Neural crest cell (in vitro differentiated cells): ENCODE data around the gene VWA7. TPM values are rescaled to one million over a fixed set of nuclear protein-coding genes. Genes with fewer than 3 reads are reported as not detected.

Experiments
- DNase-seq: peaks from one replicate; pipeline ENCODE4 v3.0.0; 2021; ENCODE audit warnings: low read depth, mixed read lengths, low spot score
- H3K27ac Mint-ChIP-seq: one replicate; pipeline ENCODE4 v1.8.0; 2021; ENCODE audit warnings: mild to moderate bottlenecking, mixed read lengths; ENCODE audit not compliant: unreplicated experiment
- H3K27me3 Mint-ChIP-seq: 2 replicates; pipeline ENCODE4 v1.8.0; 2021; ENCODE audit warnings: low read depth, mild to moderate bottlenecking, mixed read lengths
- H3K36me3 Mint-ChIP-seq: 2 replicates; pipeline ENCODE4 v1.8.0; 2021; ENCODE audit warnings: low read depth, mild to moderate bottlenecking, mixed read lengths
- H3K4me1 Mint-ChIP-seq: 2 replicates; pipeline ENCODE4 v1.8.0; 2021; ENCODE audit warnings: mixed read lengths
- H3K4me3 Mint-ChIP-seq: one replicate; pipeline ENCODE4 v1.8.0; 2021; ENCODE audit warnings: mild to moderate bottlenecking, mixed read lengths
- H3K9me3 Mint-ChIP-seq: 2 replicates; pipeline ENCODE4 v1.8.0; 2021; ENCODE audit warnings: mixed read lengths
- CTCF ChIP-seq: fragments of 200-600 bp; sonication (generic); conservative IDR thresholded peaks from 2 replicates; pipeline ENCODE4 v1.5.0; 2021; ENCODE audit warnings: antibody characterized with exemption, mild to moderate bottlenecking
- total RNA-seq: library from RNA; stranded (reverse); gene quantifications from 2 replicates; pipeline ENCODE4 v1.2.1, GENCODE V29; 2021

The VWA7 gene
- total RNA-seq, 1 donor from 2014 or later, result 2.7 TPM

- no peak for TF ChIP-seq CTCF
- H3K27me3 Mint-ChIP-seq, result no peaks in the 10 kb centered on the region
- no peaks in the 10 kb centered on the region for H3K9me3 Mint-ChIP-seq
- H3K36me3 Mint-ChIP-seq, result peaks cover 13% of the 10 kb centered on the region
- no peak for DNase-seq
- no peak overlapping the region for H3K27ac Mint-ChIP-seq
- no peak overlapping the region for H3K4me3 Mint-ChIP-seq
- peaks cover 13% of the 10 kb centered on the region for H3K4me1 Mint-ChIP-seq
Observed at GRCh38 chr6:31749301-31750036, 27.7 kb downstream of the VWA7 start.

- Mint-ChIP-seq H3K4me3 (no peak overlapping the region), H3K9me3 (no peaks in the 10 kb centered on the region), H3K4me1 (peaks cover 48% of the 10 kb centered on the region), H3K27me3 (no peaks in the 10 kb centered on the region), H3K36me3 (peaks cover 18% of the 10 kb centered on the region), H3K27ac (peak overlapping the region; percentile 23)
- no peak for DNase-seq
- TF ChIP-seq CTCF, result no peak
Observed at GRCh38 chr6:31744422-31744821, 32.7 kb downstream of the VWA7 start.

GRCh38 chr6:31742894-31743293, 34.2 kb downstream of the VWA7 start:
- Mint-ChIP-seq H3K27me3 (no peaks in the 10 kb centered on the region), H3K4me1 (peaks cover 63% of the 10 kb centered on the region), H3K9me3 (no peaks in the 10 kb centered on the region), H3K4me3 (peak overlapping the region; percentile 64), H3K36me3 (peaks cover 16% of the 10 kb centered on the region), H3K27ac (no peak overlapping the region)
- no peak for TF ChIP-seq CTCF
- no peak for DNase-seq

GRCh38 chr6:31741815-31742214, 35.3 kb downstream of the VWA7 start:
- H3K27ac Mint-ChIP-seq, result no peak overlapping the region
- DNase-seq, result no peak
- H3K9me3 Mint-ChIP-seq, result no peaks in the 10 kb centered on the region
- H3K4me3 Mint-ChIP-seq, result peak overlapping the region; percentile 73
- TF ChIP-seq CTCF, result no peak
- H3K36me3 Mint-ChIP-seq, result peaks cover 11% of the 10 kb centered on the region
- H3K27me3 Mint-ChIP-seq, result no peaks in the 10 kb centered on the region
- peaks cover 68% of the 10 kb centered on the region for H3K4me1 Mint-ChIP-seq

- TF ChIP-seq CTCF, result no peak
- H3K9me3 Mint-ChIP-seq, result no peaks in the 10 kb centered on the region
- H3K4me1 Mint-ChIP-seq, result peaks cover 79% of the 10 kb centered on the region
- H3K36me3 Mint-ChIP-seq, result peaks cover 11% of the 10 kb centered on the region
- peak overlapping the region; percentile 99 for H3K27ac Mint-ChIP-seq
- H3K4me3 Mint-ChIP-seq, result peak overlapping the region; percentile 93
- no peak for DNase-seq
- H3K27me3 Mint-ChIP-seq, result no peaks in the 10 kb centered on the region
Observed at GRCh38 chr6:31740397-31741223, 36.5 kb downstream of the VWA7 start.
